C4-2B (cell line): ENCODE data around the gene SCAMP4.

Experiments used
- H3K27ac ChIP-seq: fragments of 450-650 bp; 2 replicates; pipeline ENCODE4 v1.5.1; 2017
- CTCF ChIP-seq: fragments of 450-650 bp; conservative IDR thresholded peaks from 2 replicates; pipeline ENCODE4 v1.5.1; 2017; ENCODE audit warnings: mild to moderate bottlenecking
- ZFX ChIP-seq: fragments of 450-650 bp; IDR thresholded peaks from 2 replicates; pipeline ENCODE4 v1.6.1; 2017

SCAMP4 gene

DNA sequence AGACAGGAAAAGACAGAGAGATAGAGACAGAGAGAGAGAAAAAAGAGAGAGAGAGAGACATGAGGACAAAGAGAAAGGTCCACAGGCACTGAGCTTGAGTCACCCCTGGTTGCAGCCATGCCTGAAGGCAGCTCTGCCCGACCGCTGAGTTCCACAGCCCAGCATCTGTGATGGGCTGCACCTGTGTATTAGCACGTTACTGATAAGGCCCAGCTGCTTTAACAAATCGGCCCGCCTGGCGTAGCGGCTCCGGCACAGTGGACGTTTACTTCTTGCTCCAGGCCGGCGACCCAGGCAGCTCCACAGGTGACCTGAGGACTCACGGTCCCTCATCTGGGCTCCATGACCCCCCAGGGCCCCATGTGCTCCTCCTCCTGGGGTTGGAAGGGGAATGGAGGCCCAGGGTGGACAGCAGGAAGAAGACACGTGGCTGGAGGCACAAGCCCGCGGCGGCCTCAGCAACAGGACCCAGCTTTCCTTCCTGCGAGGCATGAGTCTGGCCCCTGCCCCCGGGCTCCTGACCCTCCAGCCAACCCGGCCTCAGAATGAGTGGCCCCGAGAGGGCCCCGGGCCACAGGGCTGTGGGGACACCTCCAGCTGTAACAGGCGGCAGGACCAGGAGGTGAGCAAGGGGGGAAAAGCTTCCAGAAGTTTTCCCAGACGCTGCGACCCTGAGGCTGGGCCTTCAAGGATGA lies 31.9 kb downstream of the SCAMP4 start:
- no peak overlapping the region for H3K27ac ChIP-seq
- TF ChIP-seq ZFX (no peak), CTCF (no peak)

DNA sequence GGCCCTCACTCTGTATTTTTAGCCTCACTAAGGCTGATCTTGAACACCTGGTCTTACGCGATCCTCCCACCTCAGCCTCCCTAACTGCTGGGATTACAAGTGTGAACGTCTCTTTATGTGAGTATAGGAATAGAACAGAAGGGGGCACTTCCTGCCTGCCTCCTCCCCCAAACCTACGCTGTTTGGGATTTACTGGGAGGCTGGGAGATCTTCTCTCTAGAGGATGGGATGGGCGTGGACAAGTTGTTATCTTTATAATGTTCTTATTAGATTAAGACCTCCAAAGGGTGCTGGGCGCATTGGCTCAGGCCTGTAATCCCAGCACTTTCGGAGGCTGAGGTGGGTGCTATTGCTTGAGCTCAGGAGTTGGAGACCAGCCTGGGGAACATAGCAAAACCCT lies 32.9 kb downstream of the SCAMP4 start:
- H3K27ac ChIP-seq, result no peak overlapping the region
- TF ChIP-seq ZFX (no peak), CTCF (no peak)

- peak within 1 kb of the TSS; percentile 80 for H3K27ac ChIP-seq
- TF ChIP-seq CTCF, result no peak; the same call in 1 of the 2 replicates
- TF ChIP-seq ZFX, result peak; percentile 49; the same call in 1 of the 2 replicates
Observed at GRCh38 chr19:1941146-1942077, 36.2 kb downstream of the SCAMP4 start, which contains the start of gene CSNK1G2. Gene CSNK1G2, plus strand, starts transcription at chr19:1941172. Its CDS starts 28,601 bp downstream, at chr19:1969773.

GRCh38 chr19:1942078-1942933 lies 37.1 kb downstream of the SCAMP4 start:
- peak overlapping the region; percentile 80 for H3K27ac ChIP-seq
- TF ChIP-seq CTCF, result no peak
- TF ChIP-seq ZFX, result peak; percentile 63; the same call in 1 of the 2 replicates

DNA sequence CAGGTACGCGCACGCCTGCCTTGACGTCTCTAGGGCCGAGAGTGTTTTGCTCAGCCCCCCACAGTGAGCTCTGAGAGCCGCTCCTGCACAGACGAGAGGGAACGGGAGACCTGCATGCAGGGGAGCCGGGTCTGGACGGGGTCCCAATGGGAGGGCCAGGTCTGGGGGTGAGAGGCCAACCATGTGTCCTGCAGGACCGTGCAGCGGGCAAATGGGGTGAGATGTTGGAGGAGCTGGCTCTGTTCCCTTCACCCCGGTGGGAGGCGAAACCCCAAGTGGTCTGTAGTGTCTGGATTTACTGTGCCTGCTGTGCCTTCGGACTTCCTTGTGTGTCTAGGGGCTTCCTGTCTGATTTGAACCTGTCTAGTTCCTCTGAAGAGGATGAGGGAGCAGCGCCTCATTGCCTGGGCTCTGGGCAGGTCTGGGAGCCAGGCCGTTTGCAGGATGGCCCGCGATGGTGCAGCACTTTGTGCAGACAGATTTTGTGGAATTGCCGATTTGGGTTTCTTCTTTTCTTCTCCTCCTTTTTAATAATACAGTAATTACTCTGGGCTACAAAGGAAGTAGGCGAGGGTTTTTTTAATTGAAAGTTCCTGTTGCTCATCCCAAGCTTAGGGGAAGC lies 37.8 kb downstream of the SCAMP4 start:
- no peak for TF ChIP-seq ZFX
- TF ChIP-seq CTCF, result no peak
- peak overlapping the region; percentile 80 for H3K27ac ChIP-seq

GRCh38 chr19:1943661-1944087 lies 38.5 kb downstream of the SCAMP4 start:
- H3K27ac ChIP-seq, result peak overlapping the region; percentile 4; the same call in 1 of the 2 replicates
- no peak for TF ChIP-seq CTCF
- TF ChIP-seq ZFX, result no peak
